GM18508 (cell line): ENCODE measurements around the gene VIT.

Experiments
- ATAC-seq: cut with Tn5 transposase; IDR thresholded peaks from one replicate; pipeline ENCODE4 v1.9.1; 2021; ENCODE audit warnings: moderate number of reproducible peaks; ENCODE audit not compliant: insufficient read depth, unreplicated experiment

VIT gene

GRCh38 chr2:36843838-36844237 is 147.3 kb downstream of the VIT start:
- no peak for ATAC-seq

GRCh38 chr2:36849265-36849664 is 152.8 kb downstream of the VIT start:
- no peak for ATAC-seq

- no peak for ATAC-seq
Observed at GRCh38 chr2:36854241-36854640, 157.7 kb downstream of the VIT start.

- no peak for ATAC-seq
Observed at GRCh38 chr2:36855429-36855828, 158.9 kb downstream of the VIT start.

- ATAC-seq: no peak
Observed at GRCh38 chr2:36857713-36858112, 161.2 kb downstream of the VIT start.

- ATAC-seq: no peak
Observed at GRCh38 chr2:36858551-36859365, 162.3 kb downstream of the VIT start.

- no peak for ATAC-seq
Observed at GRCh38 chr2:36859366-36859792, 162.9 kb downstream of the VIT start.

GRCh38 chr2:36861896-36862295 is 165.4 kb downstream of the VIT start:
- no peak for ATAC-seq
